ENCODE data around the gene PRSS21.

DNA sequence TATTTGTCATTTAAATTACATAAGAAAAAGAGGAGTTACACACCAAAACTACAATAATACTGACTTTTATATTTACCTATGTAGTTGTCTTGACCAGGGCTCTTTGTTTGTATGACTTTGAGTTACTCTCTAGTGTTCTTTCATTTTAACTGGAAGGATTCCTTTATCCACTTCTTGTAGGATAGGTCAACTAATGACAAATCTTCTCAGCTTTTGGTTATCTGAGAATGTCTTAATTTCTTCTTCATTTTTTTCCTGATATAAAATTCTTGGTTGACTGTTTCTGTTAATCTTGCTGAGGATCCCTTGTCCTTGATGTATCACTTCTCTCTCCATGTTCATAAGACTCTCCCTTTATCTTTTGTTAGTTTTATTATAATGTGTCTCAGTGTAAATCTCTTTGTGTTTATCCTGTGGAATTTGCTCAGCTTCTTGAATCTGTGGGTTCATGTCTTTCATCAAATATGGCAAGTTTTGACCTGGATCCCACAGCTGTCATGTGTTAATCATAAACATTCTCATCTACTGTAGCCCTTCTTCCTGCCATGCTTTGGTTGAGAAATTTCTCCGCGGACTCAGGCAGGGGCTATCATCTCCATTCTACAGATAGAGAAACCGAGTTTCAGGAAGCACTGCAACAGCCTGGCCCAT lies 13.4 kb upstream of the PRSS21 start:
- TF ChIP-seq CTCF (IDR thresholded peaks at IDR 0.05; ENCODE audit: low read depth, low read length): no peak
- no peak for TF ChIP-seq EZH2phosphoT487 (IDR thresholded peaks at IDR 0.05; ENCODE audit: low read depth)
